ENCODE data around the gene TMEM254. TPM values are rescaled to one million over a fixed set of nuclear protein-coding genes. Genes with fewer than 3 reads are reported as not detected.
"Not testable (repeated sequence)": the region's sequence is repeated elsewhere in the genome, so short reads cannot be mapped to it uniquely, and the experiment has no call there.

TMEM254 gene
- total RNA-seq, 2 donors from 2014 or later = 8.2 to 12.3 TPM

DNA sequence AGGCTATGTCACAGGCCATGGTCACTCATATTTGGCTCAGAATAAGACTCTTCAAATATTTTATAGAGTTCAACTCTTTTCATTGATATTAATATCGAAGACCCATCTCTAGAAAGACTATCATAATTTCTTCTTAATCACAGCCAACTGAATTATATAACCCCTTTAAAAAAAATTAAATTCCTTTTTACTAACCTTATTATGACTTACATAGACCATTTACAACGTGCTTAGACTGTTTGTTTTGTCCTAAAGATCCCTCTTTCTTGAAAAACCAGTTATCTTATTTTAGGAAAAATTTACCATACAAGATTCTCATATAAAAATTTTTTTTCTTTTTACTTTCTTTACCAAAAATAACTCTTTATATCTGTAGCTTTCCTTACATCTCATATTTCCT is 10.2 kb upstream of the TMEM254 start:
- intact Hi-C loops (cut with DNase I) = no loop called here
- DNase-seq (ENCODE audit: low spot score) = no peak

- no peak for DNase-seq (ENCODE audit: low spot score)
- intact Hi-C loops (cut with DNase I) = loop anchor here (10.0 kb wide), 2 partner anchors 55 to 75 kb away; no protein-coding TSS in a partner anchor
Observed at GRCh38 chr10:80070057-80070456, 8.4 kb upstream of the TMEM254 start.

DNA sequence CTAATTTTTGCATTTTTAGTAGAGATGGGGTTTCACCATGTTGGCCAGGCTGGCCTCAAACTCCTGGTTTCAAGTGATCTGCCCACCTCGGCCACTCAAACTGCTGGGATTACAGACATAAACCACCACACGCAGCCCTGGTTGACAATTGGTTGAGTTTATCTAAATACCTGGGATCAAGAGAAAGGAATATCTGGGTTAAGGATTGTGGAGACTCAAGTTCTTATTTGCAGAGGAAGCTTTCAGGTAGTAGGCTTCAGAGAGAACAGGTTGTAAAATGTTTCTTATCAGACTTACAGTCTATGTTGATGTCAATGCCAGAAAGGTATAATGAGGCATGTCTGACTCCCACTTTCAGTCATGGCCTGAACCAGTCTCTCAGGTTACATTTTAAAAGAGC is 5.9 kb upstream of the TMEM254 start:
- no peak for DNase-seq (ENCODE audit: low spot score)
- intact Hi-C loops (cut with DNase I) = loop anchor here (10.0 kb wide), 2 partner anchors 52 to 72 kb away; no protein-coding TSS in a partner anchor

DNA sequence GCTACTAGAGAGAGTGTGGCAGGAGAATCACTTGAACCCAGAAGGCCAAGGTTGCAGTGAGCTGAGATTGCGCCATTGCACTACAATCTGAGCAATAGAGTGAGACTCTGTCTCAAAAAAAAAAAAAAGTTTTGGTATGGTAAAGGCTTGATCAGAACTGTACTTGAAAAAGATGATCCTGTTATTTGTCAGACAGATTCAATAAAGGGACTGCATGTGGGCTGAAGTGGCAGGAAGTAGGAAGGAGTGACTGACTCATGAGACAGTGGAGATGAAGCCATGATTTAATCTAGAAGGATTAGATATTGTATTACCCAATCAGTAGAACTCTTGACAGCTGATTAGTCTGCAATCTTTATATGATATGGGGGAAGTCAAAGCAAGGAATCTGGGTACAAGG is 2.7 kb upstream of the TMEM254 start:
- intact Hi-C loops (cut with DNase I) = loop anchor here (10.0 kb wide), 2 partner anchors 49 to 69 kb away; no protein-coding TSS in a partner anchor
- no peak for DNase-seq (ENCODE audit: low spot score)

GRCh38 chr10:80077869-80078447 is 507 bp upstream of the TMEM254 start:
- intact Hi-C loops (cut with DNase I) = loop anchor here (10.0 kb wide), 2 partner anchors 47 to 67 kb away; no protein-coding TSS in a partner anchor

GRCh38 chr10:80079312-80079719 is 851 bp downstream of the TMEM254 start:
- intact Hi-C loops (cut with DNase I) = loop anchor here (10.0 kb wide), 2 partner anchors 45 to 65 kb away; no protein-coding TSS in a partner anchor
- DNase-seq (ENCODE audit: low spot score) = no peak

More at GRCh38 chr10:80077869-80078447, 507 bp upstream of the TMEM254 start:
- DNase-seq (ENCODE audit: low spot score) = no peak

- intact Hi-C loops (cut with DNase I) = no loop called here
- no peak for DNase-seq (ENCODE audit: low spot score)
Observed at GRCh38 chr10:80081026-80081425, 2.6 kb downstream of the TMEM254 start.

DNA sequence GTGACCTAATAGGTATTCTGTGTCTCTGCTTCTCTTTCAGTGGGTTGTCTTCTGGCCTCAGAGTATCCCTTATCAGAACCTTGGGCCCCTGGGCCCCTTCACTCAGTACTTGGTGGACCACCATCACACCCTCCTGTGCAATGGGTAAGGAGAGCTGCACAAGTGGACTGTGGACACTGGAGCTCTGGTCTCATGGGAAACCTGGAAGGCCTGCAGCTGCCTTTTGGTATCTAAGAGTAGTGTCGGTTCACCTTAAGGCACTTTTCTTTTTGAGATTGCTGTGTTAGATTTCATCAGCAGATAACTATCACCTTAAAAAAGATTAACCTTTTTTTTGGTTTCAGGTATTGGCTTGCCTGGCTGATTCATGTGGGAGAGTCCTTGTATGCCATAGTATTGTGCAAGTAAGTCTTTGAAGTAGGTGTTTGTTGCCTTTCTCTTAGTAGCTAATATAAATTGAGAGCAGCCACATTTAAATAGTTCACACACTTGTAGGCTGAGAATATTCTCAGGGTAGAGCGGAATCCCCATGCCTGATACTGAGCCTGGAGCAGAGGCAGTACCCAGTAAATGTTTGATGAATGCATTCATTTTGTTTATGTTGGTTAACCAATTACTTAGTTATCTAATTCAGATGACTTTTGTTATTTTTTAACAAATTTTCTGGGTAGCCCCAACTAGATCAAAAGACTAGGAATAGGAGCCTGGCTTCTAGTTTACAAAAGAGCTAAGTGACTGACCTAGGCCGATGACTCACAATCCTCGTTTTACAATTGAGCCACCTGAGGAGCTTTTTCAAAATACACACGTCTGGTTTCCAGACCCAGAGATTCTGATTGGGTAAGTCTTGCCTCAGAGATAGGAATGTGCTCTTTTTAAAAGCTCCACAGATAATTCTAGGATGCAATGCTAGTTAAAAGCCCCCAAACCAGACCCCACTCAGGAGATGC is 3.6 kb downstream of the TMEM254 start:
- intact Hi-C loops (cut with DNase I) = no loop called here
- no peak for DNase-seq (ENCODE audit: low spot score)

DNA sequence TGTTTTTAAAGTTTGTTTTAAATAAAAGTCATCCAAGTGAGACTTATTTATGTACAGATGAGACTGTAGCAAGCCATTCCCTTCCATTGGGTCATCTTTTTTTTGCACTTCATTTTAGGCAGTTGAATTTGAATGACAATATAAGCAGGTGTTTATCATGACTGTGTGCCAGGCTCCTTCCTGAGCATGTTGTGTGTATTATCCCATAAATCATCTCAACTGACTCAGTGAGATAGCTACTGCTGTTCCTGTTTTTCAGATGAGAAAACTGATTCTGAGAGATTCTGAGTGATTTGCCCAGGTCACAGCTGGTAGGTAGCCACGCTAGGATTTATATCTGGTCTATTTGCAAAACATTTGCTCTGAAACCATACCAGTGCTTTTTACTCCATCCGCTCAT is 11.7 kb downstream of the TMEM254 start:
- no peak for DNase-seq (ENCODE audit: low spot score)
- intact Hi-C loops (cut with DNase I) = loop anchor here in 1 of 2 donors (10.0 kb wide), 1 partner anchor 1925 kb away; no protein-coding TSS in a partner anchor

DNA sequence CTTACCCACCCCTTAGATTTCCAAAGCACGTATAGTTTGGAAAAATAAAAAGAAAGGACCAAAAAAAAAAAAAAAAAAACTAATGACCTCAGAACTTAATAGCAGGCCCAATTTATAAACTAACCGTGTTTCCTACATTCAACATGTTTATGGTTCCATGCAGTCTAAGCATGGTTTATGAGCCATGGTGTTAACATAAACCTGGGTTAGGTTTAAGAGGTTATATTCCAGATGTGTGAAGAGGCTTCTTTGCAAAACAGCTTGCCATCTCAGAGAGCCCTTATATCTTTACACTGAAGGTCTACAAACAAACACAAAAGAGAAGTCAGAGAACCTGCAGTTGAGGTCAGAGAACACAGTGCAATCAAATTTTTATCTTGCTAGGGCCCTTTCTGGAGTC is 15.8 kb downstream of the TMEM254 start:
- intact Hi-C loops (cut with DNase I) = loop anchor here in 1 of 2 donors (10.0 kb wide), 1 partner anchor 1929 kb away; no protein-coding TSS in a partner anchor
- no peak for DNase-seq (ENCODE audit: low spot score)

- not testable (repeated sequence) for DNase-seq (ENCODE audit: low spot score)
- intact Hi-C loops (cut with DNase I) = loop anchor here in 1 of 2 donors (10.0 kb wide), 1 partner anchor 1933 kb away; no protein-coding TSS in a partner anchor
Observed at GRCh38 chr10:80098272-80098671, 19.8 kb downstream of the TMEM254 start.

GRCh38 chr10:80099295-80099694 is 20.8 kb downstream of the TMEM254 start:
- DNase-seq (ENCODE audit: low spot score) = not testable (repeated sequence)
- intact Hi-C loops (cut with DNase I) = loop anchor here in 1 of 2 donors (10.0 kb wide), 1 partner anchor 1934 kb away; no protein-coding TSS in a partner anchor

GRCh38 chr10:80100116-80100515 is 21.7 kb downstream of the TMEM254 start:
- intact Hi-C loops (cut with DNase I) = no loop called here
- DNase-seq (ENCODE audit: low spot score) = no peak

DNA sequence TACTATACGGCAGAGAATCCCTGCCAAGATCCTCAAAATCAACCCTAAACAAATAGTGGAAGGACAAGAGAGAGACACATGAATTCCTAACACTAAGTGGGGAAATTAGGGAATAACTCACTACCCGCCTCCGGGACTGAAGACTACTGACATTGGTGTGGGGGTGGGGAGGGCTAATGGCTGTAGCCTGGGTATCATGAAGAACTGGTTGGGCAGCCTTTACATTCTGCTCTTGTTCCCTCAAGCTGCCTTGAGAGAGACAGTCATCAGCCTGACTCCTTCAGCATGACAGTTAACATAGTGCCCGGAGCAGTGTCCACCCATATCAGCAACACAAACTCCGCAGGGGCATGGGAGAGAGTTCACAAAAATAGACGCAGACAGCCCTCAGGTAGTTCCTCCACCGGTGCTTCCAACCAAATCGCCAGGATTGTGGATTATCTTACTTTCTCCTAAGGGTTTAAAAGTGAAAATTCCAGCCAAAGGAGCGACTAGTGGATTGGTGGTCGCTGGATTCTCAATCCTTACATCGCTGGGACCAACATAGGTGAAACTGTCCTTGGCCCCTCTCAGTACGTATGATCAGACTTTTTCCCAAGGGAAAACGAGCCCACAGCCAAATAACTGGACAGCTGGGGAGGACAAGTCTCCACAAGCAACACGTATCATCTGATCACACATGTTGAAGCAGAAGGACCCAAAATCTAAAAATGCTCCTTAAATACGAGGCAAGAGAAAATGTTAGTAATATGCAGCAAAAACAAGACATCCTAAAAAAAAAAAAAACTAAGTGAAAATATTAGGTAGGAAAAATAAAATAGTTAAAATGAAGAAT is 22.6 kb downstream of the TMEM254 start:
- no peak for DNase-seq (ENCODE audit: low spot score)
- intact Hi-C loops (cut with DNase I) = no loop called here

DNA sequence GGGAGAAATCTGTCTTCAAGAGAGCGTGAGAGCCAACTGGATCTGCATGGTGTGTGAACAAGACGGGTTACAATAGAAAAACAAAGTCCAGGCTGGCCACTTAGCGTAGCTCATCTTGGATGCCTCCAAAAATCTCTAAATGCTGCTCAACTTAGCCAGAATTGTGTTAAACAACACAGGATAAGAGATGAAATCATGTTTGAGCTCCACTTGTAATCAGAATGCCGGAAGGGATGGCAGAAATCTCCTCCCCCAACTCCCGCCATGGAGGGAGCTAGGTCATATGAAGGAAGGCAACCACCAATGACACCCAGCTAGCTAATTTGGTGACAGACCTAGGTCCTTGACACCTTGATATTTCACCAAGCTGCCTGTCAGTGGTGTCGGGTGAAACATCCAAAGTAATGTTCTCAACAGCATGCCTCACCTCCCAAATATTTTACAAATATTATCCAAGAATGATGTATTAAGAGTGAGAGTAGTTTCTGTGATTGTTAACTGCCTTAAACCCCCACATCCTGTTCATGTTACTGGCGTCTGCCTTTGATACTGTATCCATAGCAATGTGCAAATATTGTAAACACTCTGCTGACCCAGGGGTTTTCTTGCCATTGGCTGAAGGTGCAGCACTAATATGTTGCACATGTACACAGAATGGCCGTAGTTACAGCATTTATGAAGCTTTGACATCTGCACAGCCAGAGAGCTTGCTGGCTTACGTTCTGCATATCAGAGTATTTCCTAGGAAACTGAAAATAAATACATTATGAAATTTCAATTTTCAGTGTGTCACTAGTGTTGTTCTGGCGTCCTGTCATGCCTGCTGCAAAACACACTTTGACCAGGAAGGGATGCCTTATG is 25.8 kb downstream of the TMEM254 start:
- intact Hi-C loops (cut with DNase I) = no loop called here
- DNase-seq (ENCODE audit: low spot score) = no peak

- DNase-seq (ENCODE audit: low spot score) = no peak
- intact Hi-C loops (cut with DNase I) = no loop called here
Observed at GRCh38 chr10:80108576-80109239, 30.2 kb downstream of the TMEM254 start.

DNA sequence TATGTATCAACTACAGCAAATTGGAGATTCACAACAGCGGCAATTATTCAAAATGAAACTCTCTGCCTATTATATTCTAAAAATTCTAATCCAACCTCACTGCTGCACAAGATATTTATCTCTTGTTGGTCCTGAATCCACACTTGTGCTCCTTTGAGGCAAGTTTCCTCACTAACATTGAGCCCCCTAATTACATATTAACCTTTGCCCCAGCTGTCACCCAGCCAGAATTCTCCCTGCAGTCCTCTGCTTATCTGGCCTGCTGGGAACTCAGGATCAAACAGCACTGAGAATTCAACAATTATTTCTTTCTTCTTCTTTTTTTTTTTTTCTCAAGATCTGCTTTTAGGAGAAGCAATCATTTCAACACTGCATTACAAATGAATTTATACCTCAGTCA is 32.5 kb downstream of the TMEM254 start:
- intact Hi-C loops (cut with DNase I) = no loop called here
- DNase-seq (ENCODE audit: low spot score) = no peak

GRCh38 chr10:80118669-80119068 is 40.2 kb downstream of the TMEM254 start:
- intact Hi-C loops (cut with DNase I) = no loop called here
- no peak for DNase-seq (ENCODE audit: low spot score)
